ENCODE data around the gene SATB1.

SATB1 gene

DNA sequence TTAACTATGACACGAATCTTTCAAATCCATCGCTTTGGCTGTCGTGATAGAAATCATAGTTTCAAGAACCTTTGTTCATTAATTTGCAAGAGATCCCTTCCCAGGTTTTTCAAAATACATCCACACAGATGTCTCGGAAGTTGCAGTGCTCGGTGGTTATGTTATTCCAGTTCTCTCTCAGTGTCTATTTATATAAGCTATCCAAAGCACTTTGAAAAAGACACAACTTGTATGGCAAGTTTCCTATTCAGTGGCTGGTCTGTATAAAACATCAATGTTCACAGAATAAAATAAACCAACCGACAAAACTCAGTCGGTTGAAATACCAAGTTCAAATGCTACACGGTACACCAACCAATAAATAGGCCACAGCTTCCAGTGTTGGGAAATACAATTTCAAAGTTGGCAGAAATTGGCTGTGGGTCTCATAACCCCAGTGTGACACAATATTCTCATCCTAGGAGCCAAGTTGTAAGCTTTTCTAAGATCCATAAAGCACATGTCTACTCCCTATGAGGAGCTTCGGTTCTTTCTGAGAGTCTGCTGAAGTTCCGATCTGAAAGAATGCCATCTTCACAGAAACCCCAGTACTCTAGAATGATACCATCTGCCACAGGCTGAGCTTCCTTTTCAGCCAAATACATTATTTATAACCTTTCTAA is 23.7 kb downstream of the SATB1 start:
- no peak for DNase-seq (ENCODE audit: low read depth)

DNA sequence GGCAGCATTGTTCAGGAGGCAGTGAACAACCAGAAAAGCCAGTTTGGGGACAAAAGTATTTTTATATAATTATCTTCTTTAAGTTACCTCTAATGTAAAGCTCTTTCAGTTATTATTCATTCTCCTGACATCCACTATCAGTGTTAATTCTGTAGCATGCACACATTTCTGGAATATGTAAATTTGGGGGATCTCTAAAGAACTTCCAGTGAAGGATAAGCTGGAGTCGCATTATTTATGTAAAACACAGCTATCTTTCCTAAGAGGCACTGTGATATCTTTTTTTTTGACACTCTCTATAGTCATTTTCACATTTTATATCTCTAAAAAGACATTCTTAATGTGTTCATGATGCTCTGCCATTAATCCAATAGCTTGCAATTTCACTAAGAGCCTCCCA is 26.7 kb downstream of the SATB1 start:
- no peak for DNase-seq (ENCODE audit: low read depth)

DNA sequence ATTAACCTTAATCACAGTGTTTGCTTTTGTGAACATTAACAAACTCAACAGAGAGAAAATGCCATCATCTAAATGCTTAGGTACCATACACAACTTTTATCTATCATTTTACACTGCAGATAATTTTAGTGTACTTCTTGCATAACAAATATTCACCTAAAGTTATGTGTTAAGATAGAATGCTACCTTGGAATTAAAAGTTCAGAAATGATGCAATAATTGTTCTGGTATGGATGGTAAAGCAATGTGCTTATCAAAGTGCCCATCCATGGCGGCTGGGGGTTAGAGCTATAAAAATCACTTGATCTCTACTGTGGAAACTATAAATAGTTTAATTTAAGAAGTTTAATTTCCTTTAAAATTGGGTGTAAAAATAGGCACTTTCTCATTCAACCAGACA is 28.7 kb downstream of the SATB1 start:
- no peak for DNase-seq (ENCODE audit: low read depth)

DNA sequence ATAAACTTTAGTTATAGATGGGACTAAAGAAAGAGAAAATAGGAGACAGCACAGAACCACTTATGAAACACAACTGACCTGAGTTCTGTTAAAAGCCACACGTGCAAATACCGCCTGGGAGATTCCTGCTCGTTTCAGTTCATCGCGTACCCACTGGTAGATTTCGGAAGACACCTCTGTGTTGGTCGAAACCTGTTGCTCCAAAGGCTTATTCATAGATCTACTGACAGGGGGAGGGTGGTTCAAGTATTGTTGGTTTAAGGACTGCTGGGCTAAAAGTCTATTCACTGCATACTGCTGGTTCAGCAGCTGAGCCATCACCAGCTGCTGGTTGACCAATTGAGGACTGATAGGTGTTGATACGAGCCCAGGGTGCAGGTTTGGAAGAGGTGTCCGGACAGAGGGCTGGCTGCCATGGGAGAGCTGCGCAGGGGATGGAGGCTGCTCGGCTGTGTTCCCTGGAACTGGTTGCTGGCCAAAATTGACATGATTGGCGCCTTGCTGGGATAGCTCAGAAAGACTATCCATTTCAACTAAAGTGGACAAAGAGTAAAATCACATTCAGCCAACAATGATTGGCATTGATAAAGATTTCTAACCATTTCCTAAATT is 30.6 kb downstream of the SATB1 start:
- DNase-seq (ENCODE audit: low read depth) = no peak

DNA sequence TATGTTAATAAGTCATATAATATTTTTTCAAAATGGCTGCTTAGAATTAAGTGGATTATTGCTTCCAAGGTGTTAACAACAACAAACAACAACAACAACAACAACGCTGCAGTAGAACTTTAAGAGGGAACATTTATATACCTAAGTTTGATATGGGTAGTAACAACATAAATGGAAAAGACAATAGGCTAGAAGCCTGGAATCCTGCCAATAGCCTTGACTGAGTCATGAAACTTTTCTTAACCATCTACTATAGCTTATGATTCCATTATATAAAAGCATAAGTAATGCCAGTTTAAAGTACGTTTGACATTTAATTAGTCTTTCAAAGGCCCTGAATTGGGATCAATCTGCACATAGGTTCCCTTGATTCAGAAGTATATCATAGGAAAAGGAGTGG is 31.2 kb downstream of the SATB1 start:
- no peak for DNase-seq (ENCODE audit: low read depth)

DNA sequence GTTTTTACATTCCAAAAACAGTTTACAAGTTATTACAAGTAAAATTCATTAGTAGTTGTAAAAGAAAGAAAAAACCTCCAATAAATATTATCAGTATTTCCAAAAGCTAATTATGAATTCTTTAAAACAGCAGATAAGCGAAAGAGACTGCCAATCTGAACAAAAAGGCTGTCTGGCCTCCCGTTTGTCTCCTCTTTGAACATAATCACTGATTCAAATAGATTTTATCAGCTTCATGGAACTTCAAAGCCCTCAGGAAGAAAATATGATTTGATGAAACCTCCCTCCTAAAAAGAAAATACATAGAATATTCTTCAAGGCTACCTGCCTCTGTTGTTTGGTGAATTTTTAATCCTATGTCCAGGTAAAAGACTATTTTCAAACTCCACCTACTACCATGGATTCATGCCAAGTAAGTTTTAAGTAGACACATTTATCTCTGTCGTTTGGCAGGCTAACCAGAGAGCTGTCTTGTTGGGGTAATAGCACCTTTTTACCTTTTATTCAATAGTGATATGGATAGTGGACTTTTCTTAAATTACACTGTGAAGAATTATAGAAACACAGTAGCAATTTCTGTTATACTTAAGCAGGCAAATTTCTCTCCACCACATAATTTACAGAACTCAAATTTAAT is 35.0 kb downstream of the SATB1 start:
- DNase-seq (ENCODE audit: low read depth) = no peak

DNA sequence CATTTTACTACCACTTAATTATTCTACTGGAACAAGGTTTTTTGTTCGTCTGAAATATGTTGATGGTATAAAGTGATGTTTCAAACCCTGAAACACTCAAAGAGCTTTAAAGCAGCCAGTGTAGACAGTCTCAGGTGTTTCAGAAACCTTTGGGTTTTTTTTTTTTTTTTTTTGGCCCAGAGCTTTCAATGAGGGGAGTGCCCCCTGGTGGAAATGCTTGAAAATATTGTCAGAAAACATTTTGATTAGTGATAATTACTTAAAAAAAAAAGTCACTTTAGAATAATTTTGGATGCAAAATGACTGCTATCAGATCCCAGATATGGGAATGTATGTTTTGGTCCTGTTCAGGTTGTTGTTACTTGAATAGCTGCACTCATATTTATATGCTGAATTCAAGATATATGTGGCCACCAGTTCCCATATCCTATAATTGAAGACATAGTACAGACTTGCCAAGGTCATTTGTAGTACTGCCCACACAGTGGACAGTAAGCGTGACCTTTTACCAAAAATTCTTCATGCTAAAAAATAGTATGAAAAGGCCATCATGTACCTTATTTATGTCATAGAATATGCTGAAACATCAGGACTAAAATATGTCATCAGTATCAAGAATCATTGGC is 35.9 kb downstream of the SATB1 start:
- DNase-seq (ENCODE audit: low read depth) = no peak

DNA sequence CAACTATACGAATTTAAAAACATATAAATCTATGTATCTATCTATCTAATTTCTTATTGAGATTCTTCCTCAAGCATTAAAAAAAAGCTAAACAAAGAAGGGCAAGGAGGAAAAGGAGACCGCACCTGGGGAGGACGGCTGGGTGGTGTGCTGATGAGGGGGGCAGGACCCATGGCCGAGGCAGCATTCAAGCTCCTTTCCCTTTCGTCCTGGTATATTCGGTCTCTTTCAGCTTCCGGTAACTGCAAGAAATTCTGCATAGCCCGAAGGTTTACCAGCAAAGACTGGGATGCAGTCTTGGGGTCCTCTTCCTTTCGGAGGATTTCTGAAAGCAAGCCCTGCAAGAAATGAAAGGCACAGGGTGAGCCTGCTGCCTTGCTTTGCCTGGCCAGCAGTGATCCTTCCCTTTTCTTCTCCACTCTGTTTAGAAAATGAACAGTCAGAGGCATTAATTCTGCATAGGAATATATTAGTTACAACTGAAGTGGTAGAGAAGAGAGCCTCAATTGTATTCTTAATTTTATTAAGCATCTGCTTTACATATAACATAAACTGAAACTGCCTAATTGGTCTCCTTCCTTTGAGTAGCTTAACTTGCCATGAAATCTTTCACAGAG is 38.8 kb downstream of the SATB1 start:
- no peak for DNase-seq (ENCODE audit: low read depth)

DNA sequence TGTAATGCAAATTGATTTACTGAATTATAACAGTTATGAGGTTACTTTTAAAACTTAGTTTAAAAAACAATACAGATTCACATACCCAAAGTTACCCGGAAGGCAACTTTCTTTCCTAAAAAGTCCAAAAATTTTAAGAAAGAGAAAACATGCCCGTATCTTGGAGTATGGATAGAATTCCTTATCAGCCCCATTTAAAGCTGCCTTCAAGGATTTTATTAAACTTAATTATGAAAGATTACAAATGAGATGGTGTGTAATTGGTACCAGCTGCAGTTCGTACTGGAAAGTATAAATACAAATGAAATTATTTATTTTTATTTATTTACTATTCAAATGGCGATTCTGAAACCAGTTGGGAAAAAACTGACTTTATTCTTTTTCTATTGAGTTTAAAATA is 39.4 kb downstream of the SATB1 start:
- no peak for DNase-seq (ENCODE audit: low read depth)

DNA sequence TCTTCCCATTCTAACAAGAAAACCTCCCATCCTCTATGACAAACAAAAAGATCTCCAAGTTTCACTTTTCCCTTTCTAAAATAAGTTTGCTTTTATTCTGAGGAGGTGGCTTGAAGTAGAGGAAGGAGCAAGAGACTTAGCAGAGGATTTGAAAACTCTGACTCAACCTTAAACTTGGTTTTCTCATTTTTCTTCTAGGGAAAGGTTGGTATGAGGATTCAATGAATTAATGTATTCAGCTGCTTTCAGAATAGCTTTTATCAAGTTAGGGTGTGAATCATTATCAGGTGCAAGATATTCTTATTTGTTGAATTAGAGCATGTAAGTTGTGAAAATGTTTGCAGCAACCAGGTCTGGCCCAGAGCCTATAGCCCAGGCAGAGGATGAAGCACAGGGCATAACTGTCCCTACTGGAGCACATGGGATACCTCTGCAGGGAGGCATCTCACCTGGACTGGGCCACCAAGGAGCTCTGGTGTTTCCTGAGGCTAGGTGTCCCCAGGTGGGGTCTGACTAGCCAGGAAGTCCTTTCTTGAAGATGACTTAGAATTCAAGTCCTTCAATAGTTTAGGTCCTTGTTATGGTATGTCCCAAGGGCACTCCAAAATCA is 42.3 kb downstream of the SATB1 start:
- DNase-seq (ENCODE audit: low read depth) = no peak

DNA sequence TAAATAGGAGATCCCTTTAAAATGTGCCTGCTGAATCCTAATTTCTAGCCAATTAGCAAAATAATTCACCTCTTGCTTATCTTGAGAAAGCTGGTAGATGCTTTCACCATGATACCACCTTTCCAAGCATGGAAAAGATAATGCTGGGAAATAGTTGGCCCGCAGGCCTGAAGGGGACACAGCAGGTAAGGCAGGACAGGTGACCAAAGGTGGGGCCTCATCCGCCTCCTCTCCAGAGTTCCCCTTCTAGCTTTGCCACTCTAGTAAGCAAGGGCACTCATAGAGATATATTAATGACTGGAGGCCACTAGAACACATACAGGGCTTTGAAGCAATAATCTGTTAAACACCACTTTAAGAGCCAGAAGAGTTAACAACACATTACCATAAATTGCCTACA is 45.5 kb downstream of the SATB1 start:
- DNase-seq (ENCODE audit: low read depth) = no peak

DNA sequence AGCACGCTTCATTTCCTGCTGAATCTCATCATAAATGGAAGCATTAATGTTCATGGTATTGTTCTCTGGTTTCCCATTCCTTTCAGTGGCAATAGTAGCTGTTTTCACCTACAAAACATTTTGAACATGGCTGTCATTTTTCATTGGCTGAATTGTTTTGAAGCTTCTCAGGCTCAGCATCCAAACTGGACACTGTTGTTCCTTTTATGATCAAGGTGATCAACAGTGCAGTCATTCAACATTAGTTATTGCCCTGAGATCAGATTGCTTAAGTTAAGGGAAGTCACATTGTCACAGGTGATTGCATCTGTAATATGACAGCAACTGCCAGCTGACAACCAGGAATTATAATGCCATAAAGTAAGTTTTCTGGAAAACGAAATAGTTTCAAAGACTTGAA is 46.9 kb downstream of the SATB1 start:
- DNase-seq (ENCODE audit: low read depth) = no peak

DNA sequence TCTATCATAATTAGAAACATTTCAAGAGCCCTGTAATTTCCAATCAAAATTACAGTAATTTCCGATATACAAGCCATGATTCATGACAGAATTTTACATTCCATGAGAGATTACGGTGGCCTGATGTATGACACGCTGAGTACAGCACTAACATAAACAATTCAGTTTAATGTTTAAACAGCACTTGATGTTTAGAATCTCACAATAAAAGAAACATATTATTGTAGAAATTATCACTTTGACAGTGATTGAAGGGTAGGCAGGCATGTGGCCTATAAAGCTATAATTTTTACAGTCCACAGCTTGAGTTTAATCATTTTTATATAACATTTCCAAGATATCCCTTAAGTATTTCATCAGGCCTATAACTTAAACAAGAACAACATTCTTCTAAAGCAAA is 48.5 kb downstream of the SATB1 start:
- no peak for DNase-seq (ENCODE audit: low read depth)

DNA sequence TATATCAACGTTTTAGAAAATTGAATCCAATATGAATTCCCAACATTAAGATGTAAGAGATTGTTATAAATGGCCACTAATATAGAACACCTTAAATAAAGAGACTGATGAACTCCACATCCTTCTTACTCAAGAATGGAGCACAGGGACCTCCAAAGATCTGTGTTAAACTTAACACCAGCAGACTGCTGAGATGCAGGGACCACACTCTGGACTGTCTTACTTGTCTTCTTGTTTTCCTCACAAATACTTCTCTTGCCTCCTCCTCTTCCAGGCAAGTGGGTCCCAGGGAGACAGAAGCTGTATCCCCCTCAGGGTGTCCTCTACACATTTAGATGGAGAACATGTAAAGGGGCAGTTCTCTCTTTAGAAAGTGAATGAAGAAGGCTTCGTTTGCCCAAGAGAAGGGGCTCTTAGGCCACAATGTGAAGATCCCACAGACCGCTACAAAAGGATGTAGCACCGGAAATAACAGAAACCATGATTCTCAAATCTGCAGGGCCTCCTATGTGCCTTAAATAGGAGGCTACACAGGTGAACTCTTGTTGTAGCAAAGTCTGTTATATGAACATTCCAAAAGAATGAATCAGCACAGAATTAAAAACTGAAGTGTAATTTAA is 52.2 kb downstream of the SATB1 start:
- DNase-seq (ENCODE audit: low read depth) = no peak

DNA sequence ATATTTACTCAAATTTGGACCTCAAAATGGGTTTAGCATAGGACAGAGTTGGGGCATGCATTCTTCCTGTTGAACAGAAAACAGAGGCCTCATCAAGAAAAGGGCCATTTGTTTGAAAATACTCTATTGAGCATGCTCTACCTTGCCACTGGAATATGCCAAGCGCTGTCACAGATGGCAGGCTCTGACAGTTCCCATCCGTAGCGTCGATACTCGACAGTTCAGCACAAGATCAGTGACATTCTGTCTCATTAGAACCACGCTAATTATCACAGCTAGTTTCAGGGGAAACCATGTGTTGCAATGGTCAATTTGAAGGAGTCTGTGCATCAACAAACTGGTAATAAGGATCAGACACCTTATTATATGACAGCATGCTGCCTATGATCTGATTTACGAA is 54.5 kb downstream of the SATB1 start:
- no peak for DNase-seq (ENCODE audit: low read depth)

DNA sequence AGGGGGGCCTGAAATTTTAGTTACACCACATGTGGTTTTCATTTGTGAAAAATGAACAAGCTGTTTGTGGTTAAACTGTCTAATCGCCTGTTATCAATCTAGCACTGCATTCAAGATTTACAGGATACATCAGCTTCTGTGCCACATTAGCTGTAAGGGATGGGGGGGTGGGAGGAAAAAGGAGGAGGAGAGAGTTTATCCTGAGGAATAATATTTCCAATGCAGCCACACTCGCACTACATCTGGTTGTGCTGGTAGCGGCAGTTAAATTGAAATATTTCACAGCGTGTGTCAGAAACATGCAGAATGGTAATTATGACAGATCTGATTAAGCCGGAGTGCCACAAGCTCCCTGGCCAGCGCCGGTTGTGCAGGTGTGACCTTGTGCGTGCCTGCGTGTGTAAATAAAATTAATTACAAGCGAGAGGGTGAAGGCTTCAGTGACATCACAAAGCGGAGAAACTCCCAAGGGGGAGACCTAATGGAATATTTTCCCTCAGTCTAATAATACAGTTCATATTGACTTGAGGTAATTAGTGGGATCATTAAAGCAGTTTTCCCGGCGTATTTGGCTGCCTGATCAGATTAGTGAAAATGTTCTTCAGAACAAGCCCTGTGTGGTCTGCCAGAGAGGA is 55.5 kb downstream of the SATB1 start:
- DNase-seq (ENCODE audit: low read depth) = no peak

DNA sequence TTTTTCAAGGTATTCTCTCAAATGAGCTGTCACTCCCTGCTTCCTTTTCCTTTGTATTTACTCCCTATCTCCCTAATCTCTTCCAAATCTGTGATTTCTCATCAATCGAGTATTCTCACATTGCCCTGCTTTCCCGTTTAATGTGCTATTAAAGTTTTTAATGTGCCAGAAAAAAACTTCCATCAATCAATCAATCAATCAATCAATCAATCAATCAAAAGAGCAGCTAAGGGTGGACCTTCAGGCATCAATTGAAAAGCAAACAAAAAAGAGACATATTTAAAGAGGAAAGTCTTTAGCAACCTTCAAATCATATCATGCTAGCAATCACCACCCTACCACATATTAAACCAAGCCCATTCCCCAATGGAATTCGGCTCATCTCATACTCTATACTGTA is 58.9 kb downstream of the SATB1 start:
- DNase-seq (ENCODE audit: low read depth) = no peak

DNA sequence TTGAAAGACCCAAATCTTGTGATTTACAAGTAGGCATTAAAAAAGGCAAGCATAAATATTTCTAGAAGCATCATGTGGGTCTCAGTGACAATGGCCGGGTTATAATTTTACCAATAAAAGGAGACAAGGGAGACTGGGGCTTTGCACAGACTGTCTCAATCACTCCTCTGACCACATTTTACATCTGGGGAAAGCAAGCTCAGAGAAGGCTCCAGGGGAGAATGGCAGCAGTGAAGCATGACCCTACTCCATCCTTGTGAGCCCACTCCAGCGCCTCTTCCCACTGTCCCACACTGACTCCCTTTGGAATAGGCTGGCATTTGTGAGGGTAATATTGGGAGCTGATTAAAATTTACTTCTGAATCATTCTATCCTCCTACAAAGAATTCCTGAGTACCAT is 61.8 kb downstream of the SATB1 start:
- no peak for DNase-seq (ENCODE audit: low read depth)

DNA sequence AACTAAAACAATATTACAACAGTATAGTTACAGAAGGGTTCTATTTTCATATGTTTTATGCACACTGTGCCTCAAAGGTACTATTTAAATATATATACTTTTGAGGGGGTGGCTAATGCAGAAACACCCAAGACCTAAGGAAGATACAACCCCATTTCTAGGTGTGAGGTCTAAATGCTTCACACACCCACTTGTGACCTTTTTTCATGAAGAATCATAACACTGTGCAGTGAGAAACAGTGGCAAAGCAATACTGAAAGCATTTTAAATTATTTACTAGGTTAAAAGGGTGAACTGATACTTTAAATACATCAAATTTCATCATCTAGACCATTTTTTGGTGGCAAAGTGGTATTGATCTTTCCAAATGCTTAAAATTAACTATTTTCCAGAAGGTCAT is 67.4 kb downstream of the SATB1 start:
- DNase-seq (ENCODE audit: low read depth) = no peak

DNA sequence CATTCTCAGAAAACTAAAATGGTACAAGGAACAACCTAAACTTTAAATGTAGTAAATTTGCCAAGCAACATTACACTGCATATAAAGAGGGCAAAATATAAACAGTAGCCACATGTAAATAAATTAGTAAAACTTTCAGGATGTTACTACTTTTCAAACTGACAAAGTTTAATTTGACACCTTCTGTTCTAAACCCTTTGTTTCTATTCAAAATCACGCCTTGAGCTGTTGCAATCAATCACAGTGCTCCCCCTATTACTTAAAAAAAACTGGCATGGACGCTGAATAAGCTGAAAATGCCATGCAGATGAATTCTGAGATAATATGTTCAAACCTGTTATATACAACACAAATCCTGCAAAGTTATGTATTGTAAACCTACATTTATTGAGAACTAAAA is 69.3 kb downstream of the SATB1 start:
- DNase-seq (ENCODE audit: low read depth) = no peak

DNA sequence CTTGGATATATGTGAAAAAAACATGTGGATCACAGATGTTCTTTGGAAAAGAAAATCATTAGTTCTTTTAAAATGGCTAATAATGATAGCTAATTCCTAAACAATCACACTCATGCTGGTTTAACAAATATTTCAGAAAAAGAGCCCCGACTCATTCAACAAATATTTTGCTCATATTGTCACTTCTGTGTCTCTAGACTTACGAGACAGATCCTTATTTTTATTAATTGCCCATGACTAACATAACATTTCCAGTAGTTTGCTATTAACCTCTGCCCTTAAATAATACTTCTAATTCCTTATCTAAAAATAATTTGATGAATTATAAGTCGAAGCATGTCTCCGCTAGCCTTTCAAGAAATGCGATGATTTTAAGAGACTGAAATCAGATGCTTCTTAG is 70.4 kb downstream of the SATB1 start:
- no peak for DNase-seq (ENCODE audit: low read depth)
